MM.1S (cell line): ENCODE data around the gene SYNE2.

Experiments used
- CTCF ChIP-seq: fragments of 300-600 bp; sonication (generic); IDR thresholded peaks from 2 replicates; pipeline ENCODE4 v1.5.1; 2016; ENCODE audit warnings: antibody characterized with exemption, low read length, mixed read lengths
- EZH2 ChIP-seq: fragments of 300-600 bp; sonication (generic); optimal IDR thresholded peaks from 2 replicates; pipeline ENCODE3; 2017; ENCODE audit warnings: low read depth, mild to moderate bottlenecking, antibody characterized with exemption, low read length, mixed read lengths
- EZH2phosphoT487 ChIP-seq: fragments of 300-600 bp; sonication (generic); IDR thresholded peaks from 2 replicates; pipeline ENCODE4 v1.6.1; 2018; ENCODE audit warnings: antibody characterized with exemption, low read length

DNA sequence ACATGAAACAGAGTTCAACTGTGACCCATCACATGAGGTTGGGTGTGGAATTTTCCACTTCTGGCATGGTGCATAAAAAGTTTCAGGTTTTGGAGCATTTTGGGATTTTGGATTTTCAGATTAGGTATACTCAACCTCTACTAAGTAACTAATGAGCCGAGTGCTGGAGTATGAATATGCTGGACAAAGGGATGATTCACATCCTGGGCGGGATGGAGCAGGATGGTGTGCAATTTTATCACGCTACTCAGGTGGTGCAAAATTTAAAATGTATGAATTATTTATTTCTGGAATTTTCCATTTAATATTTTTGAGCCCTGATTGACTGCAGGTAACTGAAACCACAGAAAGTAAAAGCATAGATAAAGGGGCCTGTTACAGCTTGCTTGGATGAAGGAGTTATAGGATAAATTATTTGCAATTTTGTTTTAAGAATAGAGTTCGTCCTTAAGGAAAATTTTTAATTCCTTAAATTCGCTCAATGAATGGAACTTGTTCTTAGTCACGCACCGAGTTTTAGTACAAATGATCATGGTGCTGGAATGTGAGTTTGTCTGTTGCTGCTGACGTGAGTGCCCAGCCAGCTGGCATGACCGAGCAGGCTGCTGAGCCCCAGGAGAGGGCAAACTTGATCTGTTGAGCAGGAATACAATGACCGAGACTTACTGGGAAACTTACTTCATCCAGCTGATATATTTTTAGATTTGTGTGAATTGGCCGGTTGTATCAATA lies 265.0 kb downstream of the SYNE2 start:
- TF ChIP-seq CTCF = no peak
- TF ChIP-seq EZH2 = no peak
- no peak for TF ChIP-seq EZH2phosphoT487
